ENCODE measurements around the gene ANKRD31.

Gene ANKRD31

DNA sequence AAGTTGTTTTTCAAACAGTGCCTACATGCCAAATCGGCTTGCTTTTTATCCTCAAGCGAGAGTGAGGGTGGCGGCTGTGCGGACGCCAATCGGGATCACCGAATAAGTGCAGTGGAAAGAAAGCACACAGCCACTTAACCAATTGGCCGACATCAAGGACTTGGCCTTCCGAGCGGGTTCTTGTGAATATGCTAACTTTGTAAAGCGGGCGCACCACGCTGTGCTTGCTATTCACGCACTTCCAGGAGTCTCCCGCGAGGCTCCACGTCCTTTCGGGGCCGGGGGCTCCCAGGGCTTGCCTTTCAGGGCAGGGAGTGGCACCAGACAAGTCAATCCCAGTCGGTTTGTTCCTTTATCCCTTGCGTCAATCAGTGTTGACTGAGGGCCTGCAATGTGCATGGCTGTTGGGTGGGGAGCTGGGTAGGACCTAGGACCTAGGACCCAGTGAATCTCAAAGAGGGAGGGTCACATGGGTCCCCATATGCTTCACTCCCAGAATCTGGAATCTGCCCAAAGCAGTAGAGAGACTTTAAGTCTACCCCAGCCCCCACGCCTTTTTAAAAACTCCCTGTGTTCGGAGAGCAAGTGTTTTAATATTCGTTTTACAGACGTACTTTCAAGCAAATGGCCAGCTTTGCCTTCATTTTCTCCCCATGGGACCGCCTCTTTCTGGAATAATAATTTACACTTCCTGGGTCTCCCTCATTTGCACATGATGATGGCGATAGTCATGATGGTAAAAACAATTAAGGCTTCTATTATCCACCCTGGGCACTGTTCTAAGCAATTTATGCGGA lies 182.3 kb downstream of the ANKRD31 start:
- no peak for DNase-seq

DNA sequence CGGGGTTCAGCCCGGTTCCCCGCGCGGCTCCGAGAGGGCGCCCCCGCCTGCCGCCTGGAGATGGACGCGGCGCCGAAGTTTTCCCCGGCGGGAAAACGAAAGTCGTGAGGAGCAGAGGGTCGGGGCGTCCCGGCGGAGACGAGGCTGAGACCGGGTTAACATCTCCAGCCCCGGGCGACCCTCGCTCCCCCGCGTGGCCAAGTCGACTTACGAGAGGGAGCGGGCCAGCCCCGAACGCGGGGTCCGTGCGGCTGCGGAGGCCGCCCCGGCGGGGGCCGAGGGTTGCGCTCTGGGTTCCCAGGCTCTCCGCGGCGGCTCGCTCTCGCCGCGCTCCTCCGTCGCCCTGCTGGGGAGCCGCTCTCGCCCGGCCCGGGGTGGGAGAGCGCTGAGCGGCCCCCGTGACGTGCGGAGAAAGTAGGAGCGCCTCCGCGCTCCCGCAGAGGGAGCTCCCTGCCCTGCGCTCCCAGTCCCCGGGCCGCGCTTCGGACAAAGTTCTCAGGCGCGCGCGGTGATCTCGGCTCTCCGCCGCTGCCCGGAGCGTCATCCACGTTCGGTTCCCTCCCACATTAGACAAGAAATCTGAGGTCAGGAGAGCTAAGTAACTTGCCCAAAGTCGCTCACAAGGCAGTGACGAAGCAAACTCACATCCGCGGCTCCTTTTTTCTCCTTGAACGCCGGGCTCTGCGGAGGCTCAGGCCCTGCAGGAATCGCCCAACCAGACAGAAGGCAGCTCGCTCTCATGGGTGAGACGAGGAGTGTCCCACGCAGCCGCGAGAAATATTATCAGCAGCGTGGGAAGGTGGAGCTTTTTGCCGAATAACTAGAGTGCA lies 183.2 kb downstream of the ANKRD31 start:
- DNase-seq, result no peak

DNA sequence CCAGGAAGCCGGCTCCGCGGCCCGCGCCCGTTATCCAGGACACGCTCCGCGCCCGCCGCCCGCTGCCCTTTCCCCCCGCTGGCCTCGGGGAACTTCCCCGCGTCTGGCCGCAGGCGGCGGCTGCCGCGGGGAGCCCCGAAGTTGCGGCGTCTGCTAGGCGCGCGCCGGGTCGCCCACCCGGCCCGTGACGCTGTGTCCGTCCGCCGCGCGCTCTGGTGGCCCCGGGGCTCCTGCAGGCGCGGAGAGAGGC lies 183.7 kb downstream of the ANKRD31 start:
- DNase-seq, result no peak

DNA sequence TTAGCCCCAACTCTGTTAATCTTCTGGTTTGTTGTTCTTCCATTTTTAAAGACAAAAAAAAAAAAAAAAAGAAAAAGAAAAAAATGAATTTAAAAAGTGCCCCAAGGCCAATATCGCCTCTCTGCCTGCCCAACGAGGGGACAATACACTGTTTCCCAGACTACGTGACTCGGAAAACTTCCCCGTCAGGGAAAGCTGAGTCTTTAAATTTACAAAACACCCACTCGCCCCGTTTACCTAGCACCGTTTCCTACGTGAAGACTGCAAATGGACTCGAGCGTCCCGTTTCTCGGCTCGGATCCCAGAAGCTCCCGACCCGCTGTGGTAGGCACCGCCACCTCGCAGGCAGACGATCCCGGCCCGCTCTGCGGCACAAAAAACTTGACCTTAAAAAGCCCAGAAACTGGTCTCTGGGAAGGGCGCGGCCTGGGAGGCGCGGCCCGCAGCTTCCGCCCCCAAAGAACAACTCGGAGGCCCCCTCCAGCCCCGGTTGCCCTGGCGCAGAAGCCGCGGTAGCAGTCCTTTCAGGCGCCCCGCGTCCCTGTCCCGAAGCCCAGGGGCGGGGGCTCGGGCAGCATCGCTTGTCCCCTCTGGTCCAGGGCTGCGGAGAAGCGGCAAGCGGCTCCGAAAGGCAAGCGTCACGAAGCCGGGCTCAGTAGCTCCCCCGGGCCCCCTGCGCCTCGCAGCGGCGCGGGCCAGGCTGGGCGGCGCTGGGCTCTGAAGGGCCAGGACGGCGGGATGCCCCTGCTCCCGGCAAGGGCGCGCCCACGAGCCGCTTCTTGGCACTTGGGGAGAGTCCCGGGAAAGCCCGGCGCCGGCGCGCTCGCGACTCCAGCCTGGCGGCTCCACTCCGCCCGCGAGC lies 184.3 kb downstream of the ANKRD31 start, which contains the start of gene GCNT4:
Gene GCNT4, minus strand, starts transcription at position 367 of the 862 bp plus-strand sequence. CDS start 22,521 bp downstream, outside the sequence.
- DNase-seq, result no peak

DNA sequence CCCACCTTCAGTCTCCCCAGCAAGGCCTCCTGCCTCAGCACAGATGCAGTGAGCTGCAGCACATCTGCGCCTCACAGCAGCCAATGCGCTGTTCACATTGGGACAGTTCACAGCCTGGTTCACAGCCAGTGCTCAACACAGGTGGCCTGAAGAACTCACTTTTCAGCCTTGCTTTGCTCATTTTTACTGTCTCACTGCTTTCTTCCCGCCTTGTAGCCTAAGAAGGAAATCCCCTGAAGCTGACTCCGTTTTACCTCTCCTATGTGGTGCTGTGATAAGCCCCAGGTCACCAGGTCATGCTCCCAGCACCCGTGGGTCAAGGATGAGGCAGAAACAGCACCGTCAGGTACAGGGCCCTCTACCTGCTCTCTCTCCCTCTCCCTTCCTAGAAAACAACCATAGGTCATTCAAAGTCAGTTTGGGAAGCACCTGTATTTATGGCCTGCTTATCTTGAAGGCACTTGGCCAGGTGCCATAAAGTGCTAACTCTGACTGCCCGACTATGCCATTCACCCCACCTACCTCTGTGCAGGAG lies 185.4 kb downstream of the ANKRD31 start:
- no peak for DNase-seq

DNA sequence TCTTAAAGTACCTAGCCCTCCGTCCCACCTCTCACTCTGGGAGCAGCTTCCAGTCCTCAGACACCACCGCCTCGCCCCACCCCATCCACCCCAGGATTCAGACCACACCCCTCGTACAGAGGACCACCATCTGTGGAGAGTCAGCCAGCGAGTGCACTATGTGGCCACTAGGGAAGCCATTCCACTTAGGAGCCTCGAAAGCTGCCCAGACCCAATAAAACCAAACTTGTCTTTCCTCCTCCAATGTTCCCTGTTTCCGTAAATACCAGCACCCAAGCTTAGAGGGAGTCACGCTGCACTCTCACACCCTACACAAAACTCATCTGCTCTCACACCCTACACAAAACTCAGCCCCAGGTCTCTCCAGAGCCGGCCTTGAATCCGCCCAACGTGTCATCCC lies 186.3 kb downstream of the ANKRD31 start:
- DNase-seq, result no peak

DNA sequence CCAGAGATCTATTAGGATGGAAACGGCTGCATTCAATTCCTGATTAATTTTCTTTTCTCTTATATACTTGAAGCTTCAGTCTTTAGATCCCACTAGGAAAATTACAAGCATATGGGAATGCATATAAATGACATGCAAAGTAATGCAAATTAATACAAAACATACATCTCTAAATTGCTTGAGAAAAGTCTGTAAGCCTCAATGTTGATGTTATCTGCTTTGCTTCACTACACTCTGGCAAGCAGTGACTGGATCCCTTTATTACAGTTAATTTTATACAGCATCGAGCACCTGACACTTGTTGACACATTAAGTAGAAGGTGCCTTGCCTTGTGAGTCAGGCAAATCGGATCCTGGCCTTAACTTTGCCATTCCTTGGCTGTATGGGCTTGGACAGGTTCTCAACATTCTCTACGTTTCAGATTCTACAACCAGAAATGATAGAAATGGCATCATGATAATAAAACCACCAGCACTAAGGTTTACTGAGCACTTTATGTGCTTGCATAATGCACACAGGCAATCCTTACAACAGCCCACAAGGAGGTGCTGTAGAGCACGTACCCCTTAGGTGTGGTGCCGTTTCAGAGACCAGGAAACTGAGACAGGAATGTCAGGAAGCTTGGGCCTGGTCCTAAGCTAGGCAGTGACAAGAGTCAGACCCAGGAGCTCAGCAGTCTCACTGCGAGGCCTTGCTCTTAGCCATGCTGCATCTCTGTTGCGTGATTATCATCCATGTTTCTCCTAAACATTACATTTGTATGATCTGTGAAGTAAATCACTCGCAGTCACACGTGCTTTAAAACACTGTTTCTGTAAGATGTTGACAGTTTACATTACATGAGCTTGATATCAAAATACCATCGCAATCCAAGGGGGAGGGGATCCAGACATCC lies 187.0 kb downstream of the ANKRD31 start:
- DNase-seq, result no peak

DNA sequence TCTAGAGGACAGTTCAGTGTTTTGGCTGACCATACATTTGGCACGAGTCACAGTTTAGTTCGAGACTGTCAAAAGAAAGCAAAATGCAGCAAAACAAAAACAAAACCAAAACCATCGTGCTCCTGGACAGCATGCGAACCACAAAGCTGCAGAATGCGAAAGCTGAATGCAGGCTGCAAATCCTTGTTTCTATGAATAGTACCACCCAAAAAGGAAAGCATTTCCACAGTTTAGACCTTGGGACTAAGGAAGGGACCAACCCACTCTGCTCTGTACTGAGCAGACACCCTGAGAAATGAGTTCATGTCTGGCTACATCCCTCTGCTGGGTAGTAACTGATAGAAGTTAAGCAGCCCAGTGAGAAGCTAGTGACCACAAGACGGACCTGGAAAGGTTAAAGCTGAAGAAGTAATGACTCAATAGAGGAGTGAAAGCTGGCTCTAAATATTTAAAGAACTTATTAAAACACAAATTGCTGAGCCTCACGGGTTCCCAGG lies 188.2 kb downstream of the ANKRD31 start:
- DNase-seq, result no peak

DNA sequence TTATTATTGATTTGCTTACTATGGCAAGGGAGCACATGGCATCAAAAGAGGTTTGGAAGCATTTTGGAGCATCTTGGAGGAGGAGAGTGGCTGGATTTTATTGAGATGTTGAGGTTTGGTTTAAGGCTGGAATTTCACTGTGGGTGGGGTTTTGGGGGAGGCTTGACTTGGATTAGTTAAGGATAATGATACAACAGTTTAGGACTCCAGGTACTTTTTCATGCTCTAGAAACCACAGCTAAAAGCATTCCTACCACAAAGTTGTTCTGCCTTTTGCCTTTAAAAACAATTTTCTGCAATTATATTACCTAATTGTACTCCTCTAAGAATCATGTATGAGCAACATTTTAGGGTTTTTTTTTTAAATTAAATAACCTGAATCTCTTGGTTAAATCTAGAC lies 189.3 kb downstream of the ANKRD31 start:
- DNase-seq, result no peak

DNA sequence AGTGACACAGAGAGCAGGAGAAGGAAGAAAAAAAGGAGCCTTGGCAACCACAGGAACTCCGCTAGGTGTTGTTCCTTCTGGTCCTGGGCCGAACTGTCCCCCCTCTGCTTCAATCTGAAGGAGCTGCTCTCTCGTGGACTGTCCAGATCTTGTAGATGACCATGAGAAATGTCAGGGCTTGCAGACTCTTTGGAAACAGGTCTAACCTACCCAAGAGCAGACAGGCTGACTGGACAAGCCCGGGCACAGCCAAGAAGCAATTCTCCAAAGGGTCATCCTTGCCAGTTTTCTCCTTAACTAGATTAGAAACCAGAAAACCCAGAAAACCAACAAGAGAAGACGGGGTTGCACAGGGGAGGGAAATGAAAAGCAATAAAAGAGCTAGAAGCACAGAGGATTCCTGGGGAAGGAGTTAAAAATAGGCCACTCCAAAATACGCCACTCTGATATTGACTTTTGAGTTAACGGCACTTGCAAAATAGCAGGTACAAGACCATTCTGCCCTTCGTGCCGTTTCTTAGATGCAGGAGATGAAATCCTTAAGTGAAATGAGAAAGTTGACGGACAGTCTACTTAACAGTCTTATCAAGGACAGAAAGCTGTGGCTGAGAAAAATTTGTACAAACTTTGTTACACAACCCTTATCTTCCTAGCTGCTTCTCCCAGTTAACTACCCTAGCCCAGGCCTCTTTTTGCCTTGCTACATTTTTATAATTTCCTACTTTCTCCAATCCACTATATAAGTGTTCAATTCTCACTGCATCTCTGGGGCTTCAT lies 190.1 kb downstream of the ANKRD31 start:
- DNase-seq, result no peak

DNA sequence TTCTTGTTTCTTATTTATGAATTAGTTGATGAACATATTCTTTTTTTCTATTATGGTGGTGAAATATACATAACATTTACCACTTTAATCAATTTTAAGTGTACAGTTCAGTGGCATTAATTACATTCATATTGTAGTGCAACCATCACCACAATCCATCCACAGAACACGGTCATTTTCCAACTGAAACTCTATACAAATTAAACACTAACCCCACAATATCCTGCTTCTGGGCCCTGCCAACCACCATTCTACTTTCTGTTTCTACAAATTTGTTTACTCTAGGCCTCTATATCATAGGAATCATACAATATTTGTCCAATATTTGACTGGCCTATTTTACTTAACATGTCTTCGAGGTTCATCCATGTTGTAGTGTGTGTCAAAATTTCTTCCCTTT lies 191.6 kb downstream of the ANKRD31 start:
- no peak for DNase-seq

DNA sequence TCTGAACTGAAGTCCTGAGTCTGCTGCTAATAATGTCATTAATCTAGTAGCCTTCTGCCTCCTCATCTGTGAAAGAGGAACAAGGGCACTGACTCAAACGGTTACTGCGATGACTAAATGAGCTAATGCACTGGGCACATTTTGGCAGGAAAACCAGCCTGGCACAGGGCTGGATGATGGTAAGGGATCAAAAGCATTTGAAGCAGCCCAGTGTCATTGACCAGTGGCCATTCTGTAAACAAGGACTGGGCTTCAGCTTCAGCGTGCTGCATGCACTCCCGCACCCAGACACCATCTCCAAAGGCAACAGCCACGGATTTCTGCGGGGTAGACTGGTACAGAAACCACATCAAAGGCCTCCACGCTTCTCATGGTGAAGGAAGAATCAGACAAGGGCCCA lies 192.3 kb downstream of the ANKRD31 start:
- DNase-seq, result no peak

DNA sequence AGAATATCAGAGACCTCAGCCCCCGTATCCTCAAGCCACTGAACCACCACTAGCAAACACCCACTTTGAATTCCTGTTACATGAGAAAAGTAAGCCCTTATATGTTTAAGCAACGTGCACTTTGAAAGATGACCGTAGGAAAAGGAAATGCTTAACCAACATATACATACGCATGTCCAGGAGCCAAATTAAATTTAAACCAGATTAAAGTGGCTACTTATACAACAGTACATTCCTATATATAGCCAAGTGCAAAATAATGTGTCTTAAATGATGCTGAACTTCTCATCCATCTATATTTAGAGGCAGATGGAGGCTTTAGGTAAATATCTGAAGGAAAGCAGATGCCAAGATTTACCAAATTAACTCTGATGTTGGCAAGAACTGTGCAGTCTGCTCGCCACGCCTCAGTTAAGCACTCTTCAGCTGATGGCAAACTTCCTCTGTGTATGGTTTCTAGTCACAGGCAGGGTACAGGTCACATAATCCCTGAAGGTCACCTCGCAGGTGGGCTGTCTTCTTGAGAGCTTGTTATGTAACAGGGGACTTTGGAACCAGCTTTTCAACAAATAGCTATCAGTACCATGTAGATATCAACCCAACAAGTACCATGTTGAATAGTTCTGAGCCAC lies 192.9 kb downstream of the ANKRD31 start:
- no peak for DNase-seq

DNA sequence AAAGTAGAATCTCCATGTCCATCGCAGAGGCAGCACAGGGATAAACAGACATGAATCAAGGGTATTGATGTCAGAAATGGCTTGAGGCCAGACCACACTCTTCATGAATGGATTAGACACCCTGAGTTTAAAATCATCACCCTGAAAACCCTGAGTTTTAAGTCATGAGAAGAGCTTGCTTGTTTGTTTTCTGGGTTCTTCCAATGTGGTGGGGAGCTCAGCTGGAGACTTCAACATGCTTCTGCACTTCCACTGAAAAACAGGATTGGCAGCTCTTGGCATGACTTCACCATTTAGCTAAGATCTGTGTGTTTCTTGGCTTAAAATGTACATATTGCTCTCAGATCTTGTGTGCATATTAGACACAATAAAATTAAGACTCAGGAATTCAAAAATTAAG lies 194.2 kb downstream of the ANKRD31 start:
- no peak for DNase-seq

DNA sequence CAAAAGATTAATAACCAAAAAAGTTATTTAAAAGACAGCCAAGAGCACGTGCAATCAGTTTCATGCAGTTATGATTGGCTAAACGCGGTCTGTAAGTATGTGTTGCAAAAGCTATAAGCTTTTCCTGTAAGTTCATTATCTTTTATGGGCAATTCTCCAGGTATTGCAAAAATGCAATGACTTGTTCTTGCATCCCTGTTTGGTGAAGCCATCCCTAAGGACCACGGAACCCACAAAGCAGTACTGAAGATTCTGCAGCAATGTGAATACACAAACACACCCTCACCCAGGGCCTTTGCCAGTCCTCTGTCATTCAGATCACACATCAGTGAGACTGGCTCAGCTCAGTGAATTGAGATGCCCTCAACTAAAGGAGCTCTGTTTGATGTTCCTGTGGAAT lies 195.7 kb downstream of the ANKRD31 start:
- DNase-seq, result no peak

DNA sequence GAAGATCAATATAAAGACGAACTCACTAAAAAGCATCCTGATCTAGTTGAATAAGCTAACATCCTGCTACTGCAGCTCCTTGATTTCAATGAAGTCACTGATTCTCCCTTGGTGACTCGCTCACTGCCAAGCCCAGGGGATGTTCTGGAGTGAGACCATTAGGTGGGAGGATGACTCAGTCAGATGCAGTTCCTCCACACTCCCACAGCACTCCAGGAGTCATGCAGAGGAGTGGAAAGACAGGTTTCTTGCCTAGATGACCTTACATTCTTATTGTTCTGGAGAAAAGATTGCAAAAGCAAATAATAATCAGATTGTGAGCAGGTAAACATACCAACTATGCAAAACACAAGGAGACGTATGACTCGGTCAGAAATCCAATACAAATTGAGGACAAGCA lies 199.6 kb downstream of the ANKRD31 start:
- no peak for DNase-seq

DNA sequence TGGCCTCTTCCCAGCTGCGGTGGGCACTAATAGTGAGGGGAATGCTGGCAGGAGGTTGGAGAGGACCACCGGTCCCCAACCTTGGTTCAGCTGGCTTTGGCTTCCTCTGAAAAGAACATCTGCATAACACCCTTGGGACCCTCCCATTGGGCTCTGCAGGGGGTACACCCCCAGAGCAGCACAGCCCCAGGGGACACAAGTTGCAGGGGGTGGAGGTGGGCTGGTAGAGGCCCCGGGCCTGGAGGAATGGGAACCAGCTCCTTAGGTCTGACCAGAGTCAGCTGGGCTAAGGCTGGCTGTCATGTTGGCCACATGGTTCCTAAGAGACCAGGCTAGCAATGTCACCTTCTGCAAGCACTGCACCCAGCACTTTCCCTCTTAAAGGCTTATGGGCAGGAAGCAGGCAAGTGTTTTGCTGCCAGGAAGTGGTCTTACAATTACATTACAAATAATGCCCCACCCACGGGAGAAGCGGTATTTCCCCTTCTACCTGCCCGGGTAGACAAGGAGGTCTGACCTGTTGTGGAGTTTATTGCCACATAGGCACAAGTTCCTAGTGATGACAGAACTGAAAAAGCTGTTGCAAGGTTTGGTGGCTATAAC lies 202.4 kb downstream of the ANKRD31 start:
- DNase-seq, result no peak

DNA sequence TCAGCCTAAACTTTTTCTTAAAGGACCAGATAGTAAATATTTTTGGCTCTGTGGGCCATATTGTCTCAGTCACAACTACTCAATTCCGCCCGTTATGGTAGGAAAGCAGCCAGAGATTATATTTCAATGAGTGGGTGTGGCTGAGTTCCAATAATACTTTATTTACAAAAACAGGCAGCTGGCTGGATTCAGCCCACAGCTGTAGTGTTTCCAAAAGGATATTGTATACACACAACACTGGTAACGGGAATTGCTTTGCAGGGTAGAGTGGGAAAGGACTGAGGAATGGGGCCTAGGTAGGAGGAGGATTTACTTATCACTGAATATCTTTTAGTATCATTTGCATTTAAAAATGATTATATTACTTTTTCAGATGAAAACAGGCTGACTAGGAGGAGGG lies 205.3 kb downstream of the ANKRD31 start:
- no peak for DNase-seq

DNA sequence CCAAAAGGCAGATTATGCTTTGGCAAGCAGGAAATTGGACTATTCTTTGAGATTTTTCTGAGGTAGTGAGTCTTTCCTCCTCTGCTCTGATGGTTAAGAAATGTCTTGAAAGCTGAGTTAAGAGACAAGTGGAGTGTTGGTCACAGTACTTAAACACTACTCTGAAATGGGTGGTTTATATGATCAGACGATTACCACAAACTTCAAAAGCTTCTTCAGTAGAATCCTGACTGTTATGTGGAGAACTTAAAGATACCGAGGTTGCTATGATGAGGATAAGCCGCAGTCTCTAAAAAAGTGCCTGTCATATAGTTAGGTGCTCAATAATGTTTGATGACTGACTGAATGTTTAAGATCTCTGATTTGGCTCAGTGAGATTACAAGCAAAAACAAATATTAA lies 208.6 kb downstream of the ANKRD31 start:
- DNase-seq, result no peak

All from NCI-H2171 (cell line).